Left kidney (tissue), 2 donors: ENCODE measurements around the gene MACF1. TPM values are rescaled to one million over a fixed set of nuclear protein-coding genes. Genes with fewer than 3 reads are reported as not detected.

Source experiments
- DNase-seq: peaks from one replicate; pipeline ENCODE4 v3.0.0-alpha.2; 2013
- polyA plus RNA-seq: library from polyadenylated mRNA; unstranded; fragments of 120-200 nt; gene quantifications from one replicate; pipeline ENCODE4 v1.2.1, GENCODE V29; 2013; ENCODE audit not compliant: insufficient read length

MACF1 gene
- polyA plus RNA-seq, 1 donor, result 327 TPM

DNA sequence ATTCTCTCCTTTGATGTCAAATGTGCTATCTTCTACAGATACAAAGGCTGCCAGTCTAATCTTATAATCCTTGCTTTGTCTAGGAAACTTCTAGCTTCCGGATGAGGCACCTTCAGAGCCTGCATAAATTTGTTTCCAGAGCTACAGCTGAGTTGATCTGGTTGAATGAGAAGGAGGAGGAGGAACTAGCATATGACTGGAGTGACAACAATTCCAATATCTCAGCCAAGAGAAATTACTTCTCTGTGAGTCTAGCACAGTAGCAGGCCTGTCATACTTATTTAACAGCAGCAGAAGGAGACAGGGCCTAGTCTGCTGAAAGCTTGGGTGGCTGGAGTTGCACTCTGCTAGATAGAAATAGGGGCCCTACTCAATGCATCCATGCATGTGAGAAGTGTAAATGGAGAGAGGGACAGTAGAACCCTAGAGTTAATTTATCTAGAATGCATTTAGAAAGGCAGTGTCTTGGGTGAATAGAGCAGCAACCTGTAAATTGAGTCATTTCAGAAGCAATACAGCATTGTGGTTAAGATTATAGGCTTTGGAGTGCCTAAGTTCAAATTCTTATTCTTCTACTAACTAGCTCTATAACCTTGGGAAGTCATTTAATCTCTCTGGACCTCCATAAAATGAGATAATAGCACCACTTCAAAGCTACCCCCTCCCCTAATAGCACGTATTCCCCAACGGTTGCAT, 89.0 kb downstream of the MACF1 start:
- no peak for DNase-seq

- no peak for DNase-seq
Observed at GRCh38 chr1:39294531-39294930, 90.0 kb downstream of the MACF1 start.

- no peak for DNase-seq
Observed at GRCh38 chr1:39295901-39296300, 91.4 kb downstream of the MACF1 start.

- no peak for DNase-seq
Observed at GRCh38 chr1:39297551-39297950, 93.1 kb downstream of the MACF1 start.

DNA sequence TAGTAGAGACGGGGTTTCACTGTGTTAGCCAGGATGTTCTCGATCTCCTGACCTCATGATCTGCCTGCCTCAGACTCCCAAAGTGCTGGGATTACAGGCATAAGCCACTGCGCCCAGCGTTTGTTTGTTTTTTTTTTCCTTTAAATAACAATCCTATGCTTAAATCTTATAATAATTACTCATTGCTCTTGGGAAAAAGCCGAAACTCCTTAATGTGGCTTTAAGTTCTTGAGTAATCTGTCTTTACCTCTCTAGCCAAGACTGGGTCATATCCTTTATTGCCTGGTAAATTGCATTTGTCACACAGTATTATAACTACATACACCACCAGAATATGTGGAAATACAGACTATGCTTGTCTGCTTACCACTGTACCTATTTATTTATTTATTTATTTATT, 97.1 kb downstream of the MACF1 start:
- DNase-seq, result no peak

DNA sequence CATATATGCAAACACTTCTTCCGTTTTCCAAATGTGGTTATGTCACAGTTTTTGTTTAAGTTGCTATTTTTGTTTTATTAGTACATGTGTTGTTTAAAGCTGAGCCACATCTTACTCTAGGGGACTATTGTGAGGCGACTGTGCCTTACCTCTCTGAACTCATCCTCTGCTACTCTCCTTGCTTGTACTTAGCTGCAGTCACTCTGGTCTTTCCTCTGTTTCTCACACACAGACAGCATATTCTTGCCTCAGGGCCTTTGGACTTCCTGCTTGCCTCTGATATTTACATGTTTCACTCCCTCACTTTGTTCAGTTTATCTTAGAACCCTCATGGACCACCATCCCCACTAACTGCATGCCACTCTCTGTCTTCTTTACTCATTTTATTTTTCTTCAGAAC, 101.1 kb downstream of the MACF1 start:
- DNase-seq, result no peak

GRCh38 chr1:39310015-39310414, 105.5 kb downstream of the MACF1 start:
- DNase-seq, result no peak

DNA sequence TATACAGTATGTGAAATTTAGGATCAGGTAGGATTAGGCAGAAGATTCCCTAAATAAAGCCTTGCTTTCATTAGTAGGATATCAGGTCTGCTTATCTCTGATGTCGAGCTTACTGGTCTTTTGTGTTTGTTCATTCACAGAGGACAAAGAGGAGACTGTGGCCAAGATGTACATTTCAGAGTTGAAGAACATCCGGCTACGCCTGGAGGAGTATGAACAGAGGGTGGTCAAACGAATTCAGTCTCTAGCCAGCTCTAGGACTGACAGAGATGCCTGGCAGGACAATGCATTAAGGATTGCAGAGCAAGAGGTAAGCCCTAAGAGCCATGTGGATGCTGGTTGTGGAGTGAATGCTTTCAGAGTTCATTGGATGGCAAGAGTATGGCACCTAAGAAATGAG, 106.2 kb downstream of the MACF1 start:
- no peak for DNase-seq

- DNase-seq, result no peak
Observed at GRCh38 chr1:39317111-39317510, 112.6 kb downstream of the MACF1 start.

- DNase-seq, result no peak
Observed at GRCh38 chr1:39317910-39318633, 113.6 kb downstream of the MACF1 start.

DNA sequence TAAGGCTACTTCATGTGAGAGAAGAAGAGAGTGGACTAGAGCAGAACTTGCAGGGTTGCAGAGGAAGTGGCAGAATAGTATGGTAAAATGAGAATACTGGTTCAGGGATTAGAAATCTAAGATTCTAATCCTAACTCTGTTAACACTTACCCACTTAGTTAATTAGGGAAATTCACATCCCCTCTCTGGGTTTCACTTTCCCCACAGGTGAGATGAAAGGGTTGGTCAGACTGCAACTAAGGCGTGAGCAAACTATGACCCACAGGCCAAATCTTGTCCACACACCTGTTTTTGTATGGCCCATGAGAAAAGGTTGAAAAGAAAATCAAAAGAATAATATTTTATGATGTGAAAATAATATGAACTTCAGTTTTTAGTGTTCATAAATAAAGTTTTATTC, 117.5 kb downstream of the MACF1 start:
- DNase-seq, result no peak

DNA sequence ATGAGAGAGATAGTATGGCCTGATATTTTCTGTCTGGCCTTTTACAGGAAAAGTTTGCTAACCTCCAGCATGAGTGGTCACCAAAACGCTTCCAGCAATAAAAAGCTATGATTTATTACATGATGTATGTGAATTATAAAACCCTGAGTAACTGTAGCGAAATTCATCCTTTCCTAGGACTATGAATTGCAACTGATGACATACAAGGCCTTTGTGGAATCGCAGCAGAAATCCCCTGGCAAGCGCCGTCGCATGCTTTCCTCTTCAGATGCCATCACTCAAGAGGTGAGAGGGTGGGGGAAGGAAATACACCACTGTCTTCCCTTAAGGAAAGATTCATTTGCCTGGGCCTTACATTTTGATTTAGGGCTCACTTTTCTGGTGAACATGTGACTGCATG, 117.9 kb downstream of the MACF1 start:
- no peak for DNase-seq

- DNase-seq, result no peak
Observed at GRCh38 chr1:39324888-39325287, 120.4 kb downstream of the MACF1 start.

DNA sequence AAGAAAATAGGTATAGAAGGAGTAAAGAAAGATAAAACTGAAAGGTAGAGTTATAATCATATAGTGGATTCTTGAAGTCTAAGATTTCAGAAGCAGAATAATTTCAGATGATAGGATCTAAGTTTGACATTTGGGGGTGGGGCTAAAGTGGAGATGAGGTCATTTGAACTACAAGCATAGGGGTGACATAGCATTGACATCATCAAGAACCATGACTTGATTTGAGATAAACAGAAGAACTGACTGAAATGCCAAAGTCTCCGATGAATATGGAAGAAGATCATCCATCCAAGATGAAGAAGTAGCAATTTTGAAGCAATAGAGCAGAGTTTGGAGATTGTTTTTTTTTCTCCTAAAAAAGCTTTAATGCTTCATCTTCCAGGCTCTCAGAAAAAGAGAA, 122.3 kb downstream of the MACF1 start:
- no peak for DNase-seq

GRCh38 chr1:39328095-39328494, 123.6 kb downstream of the MACF1 start:
- no peak for DNase-seq

DNA sequence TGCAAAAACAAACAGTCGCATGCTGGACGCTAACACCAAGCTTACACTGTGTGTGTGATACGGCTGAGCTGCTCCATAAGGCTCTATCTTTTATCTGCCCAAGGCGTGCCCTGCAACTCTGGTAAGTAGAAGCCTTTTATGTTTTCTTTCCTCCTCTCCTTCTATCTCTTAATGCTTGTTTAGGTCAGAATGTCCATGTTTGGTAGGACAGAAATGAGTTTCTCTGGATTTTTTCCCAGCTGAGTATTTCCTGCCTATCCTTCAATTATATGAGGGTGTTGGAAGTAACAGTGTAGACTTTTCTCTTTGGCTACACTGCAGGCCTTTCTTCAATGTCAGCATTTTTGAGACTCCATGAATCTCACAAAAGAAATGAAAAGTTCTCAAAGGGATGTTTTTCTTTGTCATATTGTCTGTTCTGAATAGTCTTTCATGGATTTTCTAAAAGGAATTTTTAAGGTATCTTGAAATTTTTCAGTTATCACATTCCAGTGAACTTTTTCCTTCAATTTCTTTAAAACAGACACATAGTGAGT, 124.2 kb downstream of the MACF1 start:
- no peak for DNase-seq

GRCh38 chr1:39331647-39332046, 127.2 kb downstream of the MACF1 start:
- no peak for DNase-seq

DNA sequence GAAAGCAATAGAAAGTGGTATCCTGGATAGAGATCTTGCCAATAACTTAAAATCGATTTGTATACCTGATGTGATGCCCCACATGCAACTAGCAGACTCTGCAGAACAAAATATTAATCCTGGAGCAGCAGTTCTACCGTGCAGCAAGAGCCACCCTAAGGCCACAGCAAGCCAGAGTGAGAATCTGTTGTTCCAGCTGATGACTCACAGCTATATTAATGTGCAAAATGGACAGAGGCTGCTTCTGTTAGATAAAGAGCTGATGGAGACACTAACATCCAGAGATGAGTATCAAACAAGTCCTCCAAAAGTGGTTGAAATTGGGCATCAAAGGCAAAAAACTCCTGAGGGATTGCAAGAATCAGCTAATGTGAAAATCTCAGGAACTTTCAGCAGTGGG, 127.8 kb downstream of the MACF1 start:
- no peak for DNase-seq

- DNase-seq, result no peak
Observed at GRCh38 chr1:39332828-39333227, 128.3 kb downstream of the MACF1 start.

- no peak for DNase-seq
Observed at GRCh38 chr1:39333296-39333695, 128.8 kb downstream of the MACF1 start.

DNA sequence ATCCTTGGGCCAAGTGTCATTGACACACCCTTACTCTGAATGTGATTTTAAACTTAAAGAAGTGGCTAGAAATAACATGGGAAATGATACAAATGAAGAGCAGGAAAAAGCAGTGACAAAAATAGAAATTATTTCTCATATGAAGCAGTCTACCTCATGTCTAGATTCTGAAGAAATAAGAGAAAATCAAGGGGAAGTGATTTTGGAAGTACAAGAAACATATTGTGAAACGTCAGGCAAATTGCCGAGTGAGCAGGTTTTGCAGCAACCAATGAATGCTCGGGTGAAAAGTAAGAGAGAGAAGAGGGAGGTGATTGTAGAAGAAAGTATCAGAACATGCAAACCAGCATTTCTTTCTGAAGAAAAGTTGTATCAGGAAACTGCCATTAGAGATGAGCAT, 130.7 kb downstream of the MACF1 start:
- no peak for DNase-seq

DNA sequence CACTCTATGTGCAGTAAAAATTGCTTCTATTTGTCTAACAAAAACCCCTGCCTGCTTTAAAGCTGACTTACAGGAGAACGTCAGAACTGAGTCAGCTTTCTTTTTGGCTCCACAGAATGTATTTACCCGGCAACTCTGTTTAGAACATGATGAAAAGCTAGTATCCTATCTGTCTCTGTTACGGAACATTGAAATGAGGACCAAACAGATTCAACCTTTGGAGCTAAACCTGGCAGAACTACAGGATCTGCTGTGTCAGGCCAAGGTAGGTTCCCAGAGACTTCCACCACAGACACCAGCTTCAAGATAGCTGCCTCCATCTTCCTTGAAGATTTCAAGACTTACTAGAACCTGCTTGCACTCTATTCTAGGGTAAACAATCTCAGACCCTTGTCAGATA, 132.6 kb downstream of the MACF1 start:
- no peak for DNase-seq

- DNase-seq, result no peak
Observed at GRCh38 chr1:39342776-39343175, 138.3 kb downstream of the MACF1 start.
